GM20431 (cell line): ENCODE measurements around the gene CUL4A.
"Not testable (repeated sequence)": the region's sequence is repeated elsewhere in the genome, so short reads cannot be mapped to it uniquely, and the experiment has no call there.

Experiments used
- in situ Hi-C: fragments of 300-500 bp; cut with MseI, MboI; formaldehyde crosslinking; loops from one replicate; pipeline ENCODE4 v1.15.0; 2020; ENCODE audit warnings: low sequenced_read_pairs; ENCODE audit not compliant: unreplicated experiment

Gene CUL4A

DNA sequence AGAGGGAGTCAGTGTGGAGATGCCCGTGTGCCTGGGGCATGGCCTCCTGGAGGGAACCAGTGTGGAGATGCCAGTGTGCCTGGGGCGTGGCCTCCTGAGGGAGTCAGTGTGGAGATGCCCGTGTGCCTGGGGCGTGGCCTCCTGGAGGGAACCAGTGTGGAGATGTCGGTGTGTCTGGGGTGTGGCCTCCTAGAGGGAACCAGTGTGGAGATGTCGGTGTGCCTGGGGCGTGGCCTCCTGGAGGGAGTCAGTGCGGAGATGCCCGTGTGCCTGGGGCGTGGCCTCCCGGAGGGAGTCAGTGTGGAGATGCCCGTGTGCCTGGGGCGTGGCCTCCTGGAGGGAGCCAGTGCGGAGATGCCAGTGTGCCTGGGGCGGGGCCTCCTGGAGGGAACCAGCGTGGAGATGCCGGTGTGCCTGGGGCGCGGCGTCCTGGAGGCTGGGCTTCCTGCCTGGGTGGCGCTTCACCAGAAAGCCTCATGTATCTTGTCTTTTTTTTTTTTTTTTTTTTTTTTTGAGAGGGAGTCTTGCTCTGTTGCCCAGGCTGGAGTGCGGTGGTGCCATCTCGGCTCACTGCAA lies 105.6 kb downstream of the CUL4A start:
- in situ Hi-C loops, result not testable (repeated sequence)

DNA sequence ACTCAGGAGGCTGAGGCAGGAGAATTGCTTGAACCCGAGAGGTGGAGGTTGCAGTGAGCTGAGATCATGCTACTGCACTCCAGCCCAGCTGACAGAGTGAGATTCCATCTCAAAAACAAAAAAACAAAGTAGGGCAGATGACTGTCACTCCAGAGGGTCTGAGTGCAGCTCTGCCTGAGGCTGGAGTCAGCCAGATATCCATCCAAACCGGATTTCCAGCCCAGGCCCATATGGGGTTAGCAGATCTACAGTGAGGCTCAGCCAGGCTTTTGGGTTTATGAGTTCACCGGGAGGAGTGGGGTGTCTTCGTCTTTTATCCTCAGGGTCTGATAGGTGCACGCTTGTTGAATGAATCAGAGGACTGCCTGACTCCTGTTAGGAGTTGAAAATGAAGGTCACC lies 106.6 kb downstream of the CUL4A start:
- in situ Hi-C loops, result no loop called here
